Forelimb muscle (tissue), 1 donor: ENCODE measurements around the gene CCR5AS.
"Not testable (repeated sequence)": the region's sequence is repeated elsewhere in the genome, so short reads cannot be mapped to it uniquely, and the experiment has no call there.

Experiments used
- DNase-seq: peaks from one replicate; pipeline ENCODE4 v3.0.0-alpha.2; 2013; ENCODE audit warnings: low read depth

CCR5AS gene

DNA sequence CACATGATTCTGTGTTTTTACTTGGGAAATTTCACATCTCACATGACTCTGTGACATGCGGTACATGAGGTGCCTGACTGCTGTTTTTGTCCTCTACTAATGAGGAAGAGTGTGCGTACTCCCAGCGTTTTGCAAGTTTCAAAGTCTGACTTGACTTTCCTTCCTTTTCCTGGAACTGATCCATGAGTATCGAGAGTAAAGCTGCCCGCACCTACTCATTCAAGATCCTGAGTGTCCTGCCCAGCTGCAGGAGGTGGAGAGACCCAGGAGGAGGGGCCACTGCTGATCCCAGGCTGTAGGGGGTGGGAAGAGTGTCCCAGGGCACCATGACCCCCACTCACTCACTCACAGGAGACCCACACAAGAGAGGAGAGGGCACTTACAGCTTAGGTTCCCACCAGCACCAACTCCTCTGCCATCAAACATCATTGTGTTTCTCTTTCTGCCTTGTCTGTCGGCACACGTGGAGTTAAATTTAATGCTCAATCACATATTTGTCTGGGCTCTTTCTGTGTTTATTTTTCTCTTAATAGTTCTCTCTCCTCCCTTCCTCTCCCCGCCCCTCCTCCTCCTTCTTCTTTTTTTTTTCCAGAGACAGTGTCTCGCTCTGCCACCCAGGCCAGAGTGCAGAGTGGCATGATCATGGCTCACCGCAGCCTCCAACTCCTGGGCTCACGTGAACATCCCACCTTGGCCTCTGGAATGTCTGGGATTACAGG, 1.4 kb downstream of the CCR5AS start:
- no peak for DNase-seq

DNA sequence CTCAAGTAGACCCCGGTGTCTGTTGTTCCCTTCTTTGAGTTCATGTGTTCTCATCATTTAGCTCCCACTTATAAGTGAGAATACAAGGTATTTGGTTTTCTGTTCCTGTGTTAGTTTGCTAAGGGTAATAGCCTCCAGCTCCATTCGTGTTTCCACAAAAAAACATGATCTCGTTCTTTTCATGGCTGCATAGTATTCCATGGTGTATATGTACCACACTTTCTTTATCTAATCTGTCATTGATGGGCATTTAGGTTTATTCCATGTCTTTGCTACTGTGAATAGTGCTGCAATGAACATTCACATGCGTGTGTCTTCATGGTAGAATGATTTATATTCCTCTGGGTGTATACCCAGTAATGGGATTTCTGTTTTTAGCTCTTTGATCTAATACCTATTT, 4.0 kb downstream of the CCR5AS start:
- not testable (repeated sequence) for DNase-seq

DNA sequence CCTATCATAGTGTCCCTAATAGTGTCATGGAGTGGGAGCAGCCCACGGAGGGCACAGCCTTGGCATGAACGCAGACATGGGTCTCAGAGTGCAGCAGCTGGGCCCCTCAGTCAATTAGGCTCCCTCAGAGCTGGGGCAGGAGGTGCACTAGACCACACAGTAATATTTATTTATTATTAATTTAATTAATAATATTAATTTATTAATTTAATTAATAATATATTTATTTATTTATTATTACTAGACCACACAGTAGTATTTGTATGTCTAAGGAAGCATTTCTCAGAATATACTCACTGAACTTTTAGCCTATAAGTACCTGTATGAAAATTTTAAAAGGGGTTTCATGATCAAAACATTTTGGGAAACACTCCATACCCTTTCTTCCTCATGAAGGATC, 5.3 kb downstream of the CCR5AS start:
- no peak for DNase-seq

DNA sequence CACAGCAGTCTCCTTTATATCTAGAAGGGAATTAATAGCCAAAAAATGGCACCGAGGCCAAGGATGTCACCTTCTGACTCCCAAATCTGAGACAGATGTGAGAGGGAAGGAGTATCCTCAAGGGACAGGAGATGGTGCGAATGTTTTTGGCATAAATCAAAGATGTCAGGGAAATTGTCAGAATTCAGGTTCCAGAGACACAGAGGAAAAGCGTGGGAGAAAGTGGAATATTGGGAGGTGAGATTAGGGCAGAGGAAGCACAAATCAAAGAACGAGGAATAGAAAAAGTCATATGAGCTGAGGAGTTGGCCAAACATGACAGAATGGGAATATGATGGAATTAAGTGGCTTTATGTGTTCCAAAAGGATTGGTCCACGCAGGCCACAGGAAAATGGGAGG, 6.0 kb downstream of the CCR5AS start:
- no peak for DNase-seq

DNA sequence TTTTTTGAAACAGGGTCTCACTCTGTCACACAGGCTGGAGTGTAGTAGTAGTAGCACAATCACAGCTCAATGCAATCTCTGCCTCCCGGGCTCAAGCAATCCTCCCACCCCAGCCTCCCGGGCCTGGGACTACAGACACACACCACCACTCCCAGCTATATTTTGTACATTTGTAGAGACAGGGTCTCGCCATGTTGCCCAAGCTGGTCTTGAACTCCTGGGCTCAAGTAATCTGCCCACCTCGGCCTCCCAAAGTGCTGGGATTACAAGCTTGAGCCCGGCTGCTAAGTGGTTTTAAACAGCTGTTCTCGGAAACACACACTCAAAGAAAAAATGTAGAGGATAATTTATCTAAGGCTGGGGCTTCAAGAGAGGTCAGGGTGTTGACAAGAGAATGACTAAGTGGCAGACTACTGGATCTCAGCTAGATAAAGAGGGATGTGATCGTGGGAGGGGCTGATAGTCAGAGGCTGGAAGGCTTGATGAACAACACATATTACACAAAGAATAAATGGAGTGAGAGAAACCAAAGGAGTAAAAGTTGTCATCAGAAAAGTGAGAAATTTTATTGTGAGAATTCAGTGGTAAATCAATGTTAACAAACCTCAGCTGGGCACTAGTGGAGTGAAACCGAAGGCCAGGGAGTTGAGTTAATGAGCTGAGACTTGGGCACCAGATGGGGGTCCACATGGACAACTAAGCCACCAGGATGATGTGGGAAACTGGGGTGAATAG, 6.7 kb downstream of the CCR5AS start:
- no peak for DNase-seq

DNA sequence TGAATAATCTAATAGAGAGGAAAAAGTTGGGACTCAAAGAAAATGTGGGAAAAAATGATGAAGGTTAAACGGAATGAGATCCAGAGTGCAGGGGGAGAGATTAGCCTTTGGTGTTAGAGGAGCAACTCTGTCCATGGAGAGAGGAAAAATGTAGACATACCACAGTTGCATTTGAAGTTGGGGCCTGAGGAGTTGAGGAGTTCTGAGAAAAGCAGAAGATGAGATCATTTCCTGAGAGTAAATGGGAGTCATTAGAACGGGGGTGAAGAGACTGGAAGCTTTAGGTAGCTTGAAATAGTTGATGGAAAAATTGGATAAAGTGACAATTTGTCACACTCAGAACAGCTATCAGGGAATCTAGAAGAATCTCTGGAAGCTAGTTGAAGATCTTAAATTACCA, 7.3 kb downstream of the CCR5AS start:
- DNase-seq = no peak

DNA sequence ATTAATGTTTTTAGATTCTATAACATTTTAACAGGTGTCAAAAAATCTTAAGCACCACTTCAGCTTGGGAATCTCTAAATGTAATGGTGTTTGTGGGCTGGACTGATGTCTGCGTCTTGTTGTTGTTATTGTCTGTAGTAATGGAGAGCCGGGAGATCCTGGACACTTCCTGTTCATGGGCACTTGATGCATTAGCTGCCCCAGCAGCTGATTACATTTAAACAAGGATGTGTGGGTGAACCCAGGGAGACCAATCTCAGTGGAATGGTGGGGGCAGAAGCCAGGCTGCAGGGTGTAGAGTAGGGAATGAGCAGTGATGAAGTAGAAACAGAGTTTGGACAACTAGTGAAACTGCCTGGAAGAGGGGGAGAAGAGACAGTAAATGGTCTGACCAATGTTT, 7.8 kb downstream of the CCR5AS start:
- no peak for DNase-seq

DNA sequence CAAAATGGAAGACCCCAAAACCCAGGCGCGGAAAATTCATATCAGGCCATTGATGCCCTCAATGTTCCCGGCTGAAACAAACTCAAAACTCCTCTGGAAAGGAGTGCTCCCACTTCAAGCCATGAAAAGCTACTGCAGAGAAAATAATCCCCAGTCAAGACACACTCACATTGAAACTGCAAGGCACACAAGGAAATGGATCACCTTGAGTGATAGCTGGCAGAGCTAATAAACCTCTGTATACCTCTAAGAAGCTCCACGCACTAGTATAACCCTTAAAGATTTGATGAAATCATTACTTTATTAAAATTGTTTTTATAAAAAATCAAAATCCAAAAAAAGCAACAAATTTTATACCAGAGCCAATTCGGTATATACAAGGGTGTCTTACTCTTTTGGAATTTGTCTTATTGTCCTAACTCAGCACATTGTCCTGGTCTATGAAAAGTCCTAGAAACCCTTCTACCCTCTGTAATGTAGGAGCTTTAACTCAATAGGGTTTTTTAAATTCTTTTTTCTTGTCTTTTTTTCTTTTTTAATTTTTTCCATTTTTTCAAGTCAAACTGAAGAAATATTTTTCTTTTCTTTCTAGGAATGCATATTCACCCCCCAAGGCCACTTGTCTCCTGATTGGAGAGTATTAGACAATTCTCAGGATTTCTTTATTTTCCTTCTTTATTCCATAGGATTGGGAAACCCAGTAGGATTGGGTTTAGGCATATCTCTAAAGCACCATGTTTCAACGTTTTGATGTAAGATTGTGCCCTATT, 8.5 kb downstream of the CCR5AS start:
- no peak for DNase-seq

DNA sequence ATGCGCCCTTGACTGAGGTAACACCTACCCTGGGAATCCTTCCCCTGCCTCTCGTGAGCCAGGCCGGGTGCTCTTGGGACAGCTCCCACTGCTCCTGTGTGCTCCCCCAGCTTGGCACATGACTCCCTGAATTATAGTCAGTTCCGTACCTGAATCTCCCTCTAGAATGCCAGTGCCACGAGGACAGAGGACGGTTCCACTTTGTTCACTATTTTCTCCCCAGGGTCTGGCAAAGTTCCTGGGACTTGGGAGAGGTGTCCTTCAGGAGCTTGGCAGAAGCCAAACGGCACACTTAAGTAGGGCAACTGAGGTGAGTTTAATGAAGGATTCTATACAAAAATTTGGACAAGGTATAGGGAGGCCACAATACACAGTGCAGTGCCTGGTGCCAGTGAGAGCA, 9.8 kb downstream of the CCR5AS start:
- DNase-seq = no peak

DNA sequence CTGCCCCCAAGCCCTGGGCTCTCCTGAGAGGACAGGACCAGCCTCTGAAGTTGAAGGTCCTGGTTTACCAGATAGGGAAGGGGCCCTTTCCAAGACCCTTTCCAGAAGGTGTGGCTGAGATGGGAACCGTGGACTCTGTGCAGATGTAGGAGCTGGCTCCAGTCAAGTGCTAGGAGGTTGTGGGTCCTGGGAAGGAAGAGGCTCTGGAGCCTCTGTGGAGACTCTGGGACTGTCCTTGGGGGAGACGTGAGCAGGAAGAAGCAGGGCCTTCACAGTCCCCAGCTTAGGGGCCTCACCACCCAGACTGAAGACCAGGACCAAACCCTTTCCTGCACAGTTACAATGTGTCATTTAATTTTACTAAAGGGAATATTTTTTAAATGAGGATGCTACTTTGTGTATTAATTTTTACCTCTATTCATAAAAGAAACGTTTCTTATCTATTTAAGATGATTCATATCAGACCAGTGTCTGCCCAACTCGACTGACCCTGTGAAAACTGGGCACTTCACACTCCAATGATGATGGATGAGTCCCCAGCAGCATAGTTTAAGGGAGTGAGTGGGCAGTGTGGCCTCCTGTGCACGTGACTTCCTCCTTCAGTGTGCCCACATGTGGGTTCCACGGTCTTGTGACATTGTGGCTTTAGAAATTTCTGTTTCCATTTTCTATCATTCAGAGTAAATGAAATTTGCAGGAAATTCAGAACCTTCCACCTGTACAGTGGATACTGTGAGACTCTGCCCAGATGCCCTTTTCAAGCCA, 10.9 kb downstream of the CCR5AS start:
- DNase-seq = no peak

DNA sequence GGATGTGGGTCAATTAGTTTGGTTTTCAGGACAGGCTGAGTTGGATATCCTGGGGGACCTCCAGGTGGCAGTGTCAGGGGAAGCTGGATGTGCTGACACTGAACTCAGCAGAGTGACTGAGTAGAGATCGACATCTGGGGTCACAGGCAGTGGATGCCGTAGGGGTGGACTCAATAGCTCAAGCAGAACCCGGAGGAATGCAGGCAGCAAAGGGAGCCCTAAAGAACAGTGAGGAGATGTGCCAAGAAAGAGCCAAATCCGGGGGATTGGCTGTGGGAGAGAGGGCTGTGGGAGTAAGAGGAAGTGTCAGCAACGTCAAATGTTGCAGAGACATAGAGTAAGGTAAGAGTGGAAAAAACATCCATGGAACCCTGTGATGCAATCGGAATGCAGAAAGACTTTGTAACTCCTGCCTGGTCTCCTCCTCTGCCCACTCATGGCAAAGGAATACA, 11.6 kb downstream of the CCR5AS start:
- no peak for DNase-seq

DNA sequence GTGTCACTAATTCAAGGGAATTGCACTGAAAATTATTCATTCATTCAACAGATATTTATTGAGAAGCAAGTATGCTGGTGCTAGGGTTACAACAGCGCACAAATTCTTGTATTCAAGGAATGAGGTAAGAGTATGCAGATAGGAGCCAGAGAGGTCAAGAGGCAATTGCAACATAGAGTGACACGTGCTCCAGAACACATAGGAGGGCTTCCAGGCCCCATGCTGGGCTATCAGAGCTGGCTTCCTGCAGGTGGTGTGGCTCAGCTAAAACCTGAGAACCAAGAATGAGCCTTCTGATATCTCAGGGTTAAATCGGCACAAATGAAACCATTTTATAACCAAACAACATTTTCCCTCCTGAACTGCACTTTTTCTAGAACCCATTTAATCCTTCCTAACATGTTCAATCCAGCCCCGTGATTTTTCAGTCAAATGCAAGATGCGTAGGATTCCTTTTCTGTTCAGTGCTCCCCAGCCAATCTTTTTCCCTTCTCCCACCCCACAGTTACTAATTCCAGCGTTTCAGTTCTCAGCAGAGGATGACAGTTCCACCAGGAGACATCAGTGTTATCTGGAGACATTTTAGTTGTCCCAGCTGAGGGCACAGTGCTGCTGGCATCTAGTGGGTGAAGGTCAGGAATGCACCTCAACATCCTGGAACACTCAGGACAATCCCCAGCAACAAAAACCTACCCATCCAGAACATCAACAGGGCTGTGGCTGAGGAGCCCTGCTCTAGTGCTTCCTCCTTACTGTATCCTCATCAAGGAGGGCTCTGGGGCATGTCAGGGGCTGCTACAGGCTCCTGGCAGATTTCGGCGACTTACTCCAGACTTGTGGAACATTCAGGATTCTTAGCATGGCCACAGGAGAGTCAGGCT, 13.1 kb downstream of the CCR5AS start:
- DNase-seq = no peak

DNA sequence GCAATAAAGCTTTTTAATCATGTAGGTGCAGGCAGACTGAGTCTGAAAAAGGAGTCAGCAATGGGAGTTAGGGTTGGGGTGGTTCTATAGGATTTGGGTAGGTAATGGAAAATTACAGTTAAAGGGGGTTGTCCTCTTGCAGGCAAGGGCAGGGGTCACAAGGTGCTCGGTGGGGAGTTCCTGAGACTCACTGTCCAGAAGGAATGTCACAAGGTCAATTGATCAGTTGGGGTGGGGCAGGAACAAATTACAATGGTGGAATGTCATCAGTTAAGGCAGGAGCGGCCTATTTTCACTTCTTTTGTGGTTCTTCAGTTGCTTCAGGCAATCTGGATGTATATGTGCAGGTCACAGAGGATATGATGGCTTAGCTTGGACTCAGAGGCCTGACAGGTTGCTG, 13.9 kb downstream of the CCR5AS start:
- DNase-seq = no peak

DNA sequence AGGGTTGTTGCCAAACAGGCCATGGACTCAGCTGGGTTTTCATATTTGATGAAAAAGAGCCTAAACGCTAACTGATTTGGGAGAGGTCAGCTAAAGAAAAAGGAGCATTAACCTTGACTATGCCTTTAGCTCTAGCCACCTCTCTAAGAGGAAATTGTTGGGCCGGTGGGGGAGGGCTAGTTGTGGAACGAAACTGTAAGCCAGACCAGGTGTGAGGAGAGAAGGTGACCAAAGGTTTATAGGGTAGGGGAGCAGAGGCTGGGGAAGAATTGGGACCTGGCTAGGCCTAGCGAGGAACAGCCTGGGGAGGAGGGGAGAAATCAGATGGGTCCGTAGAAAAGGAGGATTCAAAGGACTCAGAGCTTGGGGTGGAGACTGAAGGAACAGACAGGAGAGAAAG, 15.3 kb downstream of the CCR5AS start:
- DNase-seq = not testable (repeated sequence)

DNA sequence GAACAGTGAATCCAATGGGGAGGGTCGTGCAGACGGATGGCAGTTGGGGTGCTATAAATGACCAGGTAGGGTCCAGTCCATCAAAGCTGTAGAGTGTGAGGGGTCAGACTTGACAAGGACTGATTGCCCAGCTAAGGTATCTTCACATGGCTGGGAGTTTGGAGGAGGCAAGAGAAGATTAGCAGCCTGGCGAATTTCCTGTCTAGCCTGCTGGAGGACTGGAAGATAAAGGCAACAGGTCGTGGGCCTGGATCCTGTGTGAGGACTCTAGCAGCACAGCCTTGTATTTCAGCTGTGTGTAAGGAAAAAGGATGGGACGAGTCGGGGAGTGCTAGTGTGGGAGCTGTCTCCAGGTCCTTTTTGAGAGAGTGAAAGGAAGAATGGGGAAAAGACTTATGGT, 17.6 kb downstream of the CCR5AS start:
- no peak for DNase-seq

DNA sequence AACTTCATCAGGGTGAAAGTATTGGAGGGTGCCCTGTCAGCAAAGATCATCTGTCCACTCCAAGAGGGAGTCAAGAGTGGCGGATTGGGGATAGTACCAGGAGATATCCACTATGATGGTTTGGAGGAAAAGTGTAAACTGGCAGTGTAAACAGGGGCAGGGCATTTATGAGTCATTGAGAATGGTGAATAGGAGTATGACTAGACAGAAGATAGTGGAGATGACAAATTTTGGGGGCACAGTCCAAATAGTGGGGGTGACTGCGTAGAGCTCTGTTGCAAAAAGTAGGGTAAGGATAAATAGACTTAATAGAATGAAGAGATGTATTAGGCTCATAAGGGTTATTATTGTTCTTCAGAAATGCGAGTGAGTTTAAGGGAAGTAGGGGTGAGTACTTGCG, 18.0 kb downstream of the CCR5AS start:
- DNase-seq = not testable (repeated sequence)

DNA sequence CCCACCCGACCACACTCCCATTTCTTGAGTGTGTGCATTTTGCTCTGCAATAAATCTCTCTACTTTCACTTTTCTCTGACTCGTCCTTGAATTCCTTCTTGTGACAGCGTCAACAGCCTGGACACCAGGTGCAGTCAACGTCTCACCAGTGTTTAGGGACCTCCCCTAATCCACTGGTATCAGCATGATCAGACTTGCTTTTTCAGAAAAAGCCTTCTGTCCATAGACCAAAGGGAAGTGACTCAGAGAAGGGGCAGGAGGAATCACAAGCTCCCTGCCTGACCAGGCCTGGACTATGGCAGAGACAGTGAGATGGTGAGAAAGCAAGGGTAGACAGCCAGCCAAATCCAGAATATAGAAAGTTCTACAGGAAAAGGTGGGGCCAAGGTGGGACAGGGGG, 20.7 kb downstream of the CCR5AS start:
- no peak for DNase-seq

DNA sequence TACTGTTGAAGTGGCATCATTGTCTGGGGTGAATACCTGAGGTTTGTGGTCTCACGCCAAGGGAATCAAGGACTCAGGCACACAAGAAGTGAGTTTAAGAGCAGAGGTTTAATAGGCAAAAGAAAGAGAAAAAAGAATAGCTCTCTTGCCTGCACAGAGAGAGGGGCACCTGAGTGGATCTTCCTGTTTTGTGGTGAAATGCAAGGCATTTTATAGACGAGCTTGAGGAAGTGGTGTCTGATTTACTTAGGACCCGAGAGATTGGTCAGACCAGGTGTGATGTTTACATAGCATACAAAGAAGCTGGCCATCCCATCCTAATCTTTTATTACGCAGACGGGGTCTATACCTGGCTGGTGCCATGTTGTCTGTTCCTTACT, 22.9 kb downstream of the CCR5AS start:
- no peak for DNase-seq

DNA sequence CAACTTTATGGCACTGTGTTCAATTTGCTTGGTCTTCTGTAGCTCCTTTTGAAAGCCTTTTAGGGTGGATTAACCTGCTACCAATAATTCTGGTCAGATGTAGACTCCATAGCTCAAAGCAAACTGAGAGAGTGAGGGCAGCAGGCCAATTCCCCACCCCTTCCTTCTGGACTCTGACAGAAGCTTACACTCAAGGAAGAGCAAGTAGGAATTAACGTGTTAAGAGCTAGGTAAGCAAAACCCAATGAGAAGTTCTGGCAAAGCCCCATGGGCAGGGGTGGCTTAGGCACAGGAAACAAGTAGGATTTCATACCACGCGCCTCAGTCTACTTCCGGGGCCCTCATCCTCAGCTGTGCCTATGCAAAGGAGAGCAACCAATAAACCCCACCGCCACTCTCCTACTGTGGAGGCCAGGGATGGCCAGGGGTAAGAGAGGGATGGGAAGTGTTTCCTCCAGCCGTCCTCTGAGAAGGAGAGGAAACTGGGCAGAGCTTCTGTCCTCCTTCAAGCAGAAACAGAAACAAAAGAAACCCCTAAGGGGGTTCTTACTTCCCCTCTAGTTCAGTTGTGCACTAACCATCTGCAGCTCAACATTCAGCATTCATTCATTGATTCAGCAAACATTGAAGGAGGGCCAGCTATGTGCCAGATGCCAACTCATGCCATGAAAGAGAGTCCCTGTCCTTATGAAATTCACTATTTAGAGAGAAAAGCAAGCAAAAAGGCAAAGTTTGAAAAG, 23.5 kb downstream of the CCR5AS start:
- DNase-seq = no peak

DNA sequence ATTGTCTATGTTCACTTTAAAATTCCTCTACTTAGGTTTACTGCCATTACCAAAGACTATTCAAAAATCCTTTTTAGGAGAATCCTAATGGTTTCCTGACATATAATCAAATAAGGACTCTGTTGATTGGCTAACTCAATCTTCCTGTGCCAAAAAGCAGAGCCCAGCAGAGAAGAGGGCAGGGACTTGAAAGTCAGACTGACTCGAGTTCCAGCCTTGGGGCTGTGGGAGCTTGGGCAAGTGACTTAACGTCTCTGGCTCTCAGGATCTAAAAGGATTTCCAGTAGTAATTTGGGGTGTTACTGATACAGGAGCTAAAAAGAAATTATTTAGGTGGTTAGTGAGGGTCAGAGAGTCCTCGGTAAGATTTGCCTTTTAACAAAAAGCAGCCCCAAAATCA, 25.2 kb downstream of the CCR5AS start:
- no peak for DNase-seq
